Uterus (tissue), 4 donors: ENCODE data around the gene CCL5. TPM values are rescaled to one million over a fixed set of nuclear protein-coding genes. Genes with fewer than 3 reads are reported as not detected.

Experiments used
- DNase-seq, 2 donors: peaks; one replicate each; pipeline ENCODE4 v3.0.0-alpha.2; 2019 to 2020
- H3K27ac ChIP-seq, 2 donors: fragments of 200-600 bp; sonication (generic); 1 replicate in 1 of 2; 2 replicates in 1 of 2; pipeline ENCODE4 v1.5.1; 2016 to 2018
- H3K27me3 ChIP-seq, 2 donors: fragments of 200-600 bp; sonication (generic); one replicate each; pipeline ENCODE4 v1.5.1; 2018 to 2019; ENCODE audit warnings: control low read depth in 1 of 2
- H3K36me3 ChIP-seq, 2 donors: fragments of 200-600 bp; sonication (generic); one replicate each; pipeline ENCODE4 v1.5.1; 2019; ENCODE audit warnings: control low read depth in 1 of 2
- H3K4me1 ChIP-seq, 2 donors: fragments of 200-600 bp; sonication (generic); one replicate each; pipeline ENCODE4 v1.5.1; 2018 to 2019; ENCODE audit warnings: control low read depth in 1 of 2
- H3K4me3 ChIP-seq, 2 donors: fragments of 200-600 bp; sonication (generic); 1 replicate in 1 of 2; 2 replicates in 1 of 2; pipeline ENCODE4 v1.5.1; 2018 to 2019; ENCODE audit warnings: mild to moderate bottlenecking in 1 of 2
- H3K9me3 ChIP-seq, 2 donors: fragments of 200-600 bp; sonication (generic); one replicate each; pipeline ENCODE4 v1.5.1; 2019; ENCODE audit warnings: control low read depth in 1 of 2
- CTCF ChIP-seq, 4 experiments: fragments of 200-600 bp in 2 of 4; fragments of 450-650 bp in 2 of 4; sonication (generic) in 2 of 4; IDR thresholded peaks; one replicate each; pipeline ENCODE4 v1.5.1; 2016 to 2019; ENCODE audit warnings: antibody characterized with exemption in 4 of 4, mild to moderate bottlenecking in 2 of 4, moderate library complexity in 1 of 4
- POLR2A ChIP-seq, 2 donors: fragments of 450-650 bp; IDR thresholded peaks; one replicate each; pipeline ENCODE4 v1.6.1; 2016; ENCODE audit warnings: antibody characterized with exemption in 2 of 2, mild to moderate bottlenecking in 1 of 2, moderate library complexity in 1 of 2
- intact Hi-C: fragments of 100-400 bp; cut with DNase I; formaldehyde crosslinking; loops from one replicate; pipeline ENCODE4 v1.15.1; 2023; ENCODE audit warnings: low total_unique reads
- total RNA-seq, 4 donors: library from RNA; depleted of rRNA in 3 of 4; stranded (reverse); fragments of >200 nt in 3 of 4; gene quantifications; one replicate each; pipeline versions ENCODE4 v1.1.0 to v1.2.4, GENCODE V29; 2014 to 2023
- donor health status: DM: yes; HTN: yes; CAD: no.

CCL5 gene
- total RNA-seq, 4 donors from 2014 or later, result 0.29 to 39.5 (median 2.1) TPM

DNA sequence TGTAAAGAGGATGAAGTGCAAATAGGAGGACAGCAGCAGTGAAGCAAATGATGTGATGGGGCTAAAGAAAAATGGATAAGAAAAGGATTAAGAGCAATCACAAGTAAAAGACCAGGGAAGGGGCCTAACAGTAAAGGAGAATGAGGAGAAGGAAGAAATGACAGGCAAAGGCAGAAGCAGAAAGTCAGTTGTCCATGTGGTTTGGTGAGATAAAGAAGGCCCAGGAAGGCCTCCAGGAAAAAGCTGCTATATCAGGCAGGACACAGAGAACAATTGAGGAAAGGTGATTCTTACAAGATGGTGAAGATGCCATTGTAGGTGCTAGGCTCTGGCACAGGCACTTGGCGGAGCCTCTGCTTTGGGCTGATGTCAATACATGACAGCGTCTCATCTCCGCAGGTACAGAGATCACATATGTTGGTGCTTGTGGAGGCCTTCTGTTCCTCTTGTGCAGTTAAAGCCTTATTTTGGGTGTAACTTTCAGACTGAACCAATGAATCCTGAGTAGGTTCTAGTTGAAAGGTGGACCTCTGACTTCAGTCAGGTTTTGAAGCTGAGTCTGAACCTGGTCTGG, 32.3 kb upstream of the CCL5 start:
- Histone ChIP-seq H3K4me3 (no peak overlapping the region), H3K4me1 (no peaks in the 10 kb centered on the region), H3K27ac (no peak overlapping the region), H3K9me3 (no peaks in the 10 kb centered on the region), H3K36me3 (no peaks in the 10 kb centered on the region), H3K27me3 (no peaks in the 10 kb centered on the region)
- no peak for TF ChIP-seq CTCF (IDR thresholded peaks at IDR 0.05)
- TF ChIP-seq POLR2A (IDR thresholded peaks at IDR 0.05), result no peak
- DNase-seq, result no peak
- intact Hi-C loops, result no loop called here

DNA sequence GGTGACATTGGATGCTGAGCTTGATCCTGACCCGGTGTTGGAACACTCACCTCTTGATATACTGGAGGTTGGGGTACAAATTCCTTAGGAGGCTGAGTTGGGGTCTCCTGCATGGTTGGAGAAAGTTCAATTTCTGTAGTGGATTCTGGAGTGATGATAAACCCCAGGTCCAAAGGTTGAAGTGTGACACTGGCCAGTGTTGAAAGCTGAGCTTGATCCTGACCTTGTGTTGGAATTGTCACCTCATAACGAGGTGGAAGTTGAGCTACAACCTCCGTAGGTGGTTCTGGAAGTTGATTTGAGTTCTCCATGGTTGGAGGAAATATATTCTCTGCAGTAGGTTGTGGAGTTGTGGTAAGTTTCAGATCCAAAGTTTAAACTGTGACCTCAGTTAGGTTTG, 29.2 kb upstream of the CCL5 start:
- intact Hi-C loops, result no loop called here
- Histone ChIP-seq H3K4me3 (no peak overlapping the region), H3K27ac (no peak overlapping the region), H3K36me3 (no peaks in the 10 kb centered on the region), H3K27me3 (no peaks in the 10 kb centered on the region), H3K4me1 (no peaks in the 10 kb centered on the region), H3K9me3 (no peaks in the 10 kb centered on the region)
- TF ChIP-seq CTCF (IDR thresholded peaks at IDR 0.05), result no peak
- DNase-seq, result no peak

DNA sequence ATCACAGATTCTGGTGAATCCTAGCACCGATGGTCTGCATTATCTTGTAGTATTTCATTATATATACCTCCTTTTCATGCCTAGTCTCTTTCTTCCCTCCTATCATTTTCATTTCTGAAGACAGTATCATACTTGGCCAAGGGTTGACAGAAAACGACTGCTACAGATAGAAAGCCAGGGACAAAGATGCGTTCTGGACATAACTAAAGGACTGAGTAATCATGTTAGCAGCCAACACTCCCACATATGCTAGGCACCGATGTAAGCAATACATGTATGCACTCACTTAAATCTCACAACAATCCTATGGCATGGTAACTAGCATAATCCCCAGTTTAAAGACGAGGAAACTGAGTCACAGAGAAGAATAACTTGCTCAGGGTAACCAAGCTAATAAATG, 27.5 kb upstream of the CCL5 start:
- Histone ChIP-seq H3K4me3 (no peak overlapping the region), H3K4me1 (no peaks in the 10 kb centered on the region), H3K27ac (no peak overlapping the region), H3K27me3 (no peaks in the 10 kb centered on the region), H3K36me3 (no peaks in the 10 kb centered on the region), H3K9me3 (no peaks in the 10 kb centered on the region)
- intact Hi-C loops, result no loop called here
- TF ChIP-seq CTCF (IDR thresholded peaks at IDR 0.05) (no peak), POLR2A (IDR thresholded peaks at IDR 0.05) (no peak)
- no peak for DNase-seq

- no peaks in the 10 kb centered on the region for H3K4me1 ChIP-seq
- H3K4me3 ChIP-seq, result no peak overlapping the region
- H3K27ac ChIP-seq, result no peak overlapping the region
- intact Hi-C loops, result no loop called here
- H3K27me3 ChIP-seq, result no peaks in the 10 kb centered on the region
- H3K9me3 ChIP-seq, result no peaks in the 10 kb centered on the region
- no peaks in the 10 kb centered on the region for H3K36me3 ChIP-seq
- DNase-seq, result no peak
- TF ChIP-seq POLR2A (IDR thresholded peaks at IDR 0.05) (no peak), CTCF (IDR thresholded peaks at IDR 0.05) (no peak)
Observed at GRCh38 chr17:35906926-35907637, 26.9 kb upstream of the CCL5 start.

GRCh38 chr17:35906191-35906925, 26.2 kb upstream of the CCL5 start:
- no peaks in the 10 kb centered on the region for H3K27me3 ChIP-seq
- no peak overlapping the region for H3K27ac ChIP-seq
- TF ChIP-seq CTCF (IDR thresholded peaks at IDR 0.05) (no peak), POLR2A (IDR thresholded peaks at IDR 0.05) (no peak)
- intact Hi-C loops, result no loop called here
- H3K36me3 ChIP-seq, result no peaks in the 10 kb centered on the region
- DNase-seq, result no peak
- H3K9me3 ChIP-seq, result no peaks in the 10 kb centered on the region
- H3K4me3 ChIP-seq, result no peak overlapping the region
- H3K4me1 ChIP-seq, result no peaks in the 10 kb centered on the region
